Neural cell (in vitro differentiated cells): Measurements from ENCODE around the gene QPRT. TPM values are rescaled to one million over a fixed set of nuclear protein-coding genes. Genes with fewer than 3 reads are reported as not detected.
A peak's percentile ranks its signal among the peaks of the same experiment; 100 is the strongest.

Source experiments
- H2AFZ ChIP-seq: fragments of 200-600, 300-800 bp; sonication (generic), shearing (Covaris generic); 2 replicates; pipeline ENCODE4 v1.6.0; 2014; ENCODE audit warnings: low read depth, mild to moderate bottlenecking, antibody characterized with exemption, low read length, moderate library complexity
- H3F3A ChIP-seq: fragments of 200-600 bp; shearing (Covaris generic); 2 replicates; pipeline ENCODE4 v1.6.1; 2016; ENCODE audit warnings: mild to moderate bottlenecking, moderate library complexity, mixed read lengths, antibody characterized with exemption, low read length; ENCODE audit not compliant: insufficient read depth, poor library complexity, severe bottlenecking
- H3K27ac ChIP-seq: fragments of 200-600, 300-800 bp; sonication (generic), shearing (Covaris generic); 2 replicates; pipeline ENCODE4 v1.5.1; 2014; ENCODE audit warnings: mild to moderate bottlenecking, low read length, moderate library complexity
- H3K27me3 ChIP-seq: fragments of 300-800, 200-600 bp; sonication (generic), shearing (Covaris generic); 2 replicates; pipeline ENCODE4 v1.6.0; 2014; ENCODE audit warnings: mild to moderate bottlenecking, low read depth, low read length, moderate library complexity; ENCODE audit not compliant: insufficient read depth
- H3K36me3 ChIP-seq: fragments of 300-800, 200-600 bp; sonication (generic), shearing (Covaris generic); 2 replicates; pipeline ENCODE4 v1.5.1; 2014; ENCODE audit warnings: mild to moderate bottlenecking, antibody characterized with exemption, low read length, moderate library complexity; ENCODE audit not compliant: insufficient read depth
- H3K4me2 ChIP-seq: fragments of 300-800, 200-600 bp; sonication (generic), shearing (Covaris generic); 2 replicates; pipeline ENCODE4 v1.6.0; 2014; ENCODE audit warnings: mild to moderate bottlenecking, low read length
- H3K4me3 ChIP-seq: fragments of 300-800, 200-600 bp; sonication (generic), shearing (Covaris generic); 2 replicates; pipeline ENCODE4 v1.5.1; 2014; ENCODE audit warnings: mild to moderate bottlenecking, low read length, moderate library complexity
- H3K79me2 ChIP-seq: fragments of 200-600 bp; shearing (Covaris generic); replicated peaks from 2 replicates; pipeline ENCODE4 v1.6.0; 2014; ENCODE audit warnings: mild to moderate bottlenecking, low read length, moderate library complexity; ENCODE audit not compliant: insufficient read depth
- H3K9ac ChIP-seq: fragments of 300-800, 200-600 bp; sonication (generic), shearing (Covaris generic); 2 replicates; pipeline ENCODE4 v1.6.1; 2016; ENCODE audit warnings: mild to moderate bottlenecking, low read length, mixed read lengths
- H3K9me2 ChIP-seq: fragments of 200-600 bp; shearing (Covaris generic); 2 replicates; pipeline ENCODE4 v1.6.1; 2016; ENCODE audit warnings: mild to moderate bottlenecking, low read length, mixed read lengths; ENCODE audit not compliant: insufficient read depth
- H3K9me3 ChIP-seq: fragments of 200-600, 300-800 bp; sonication (generic), shearing (Covaris generic); 2 replicates; pipeline ENCODE4 v1.6.1; 2016; ENCODE audit warnings: mild to moderate bottlenecking, mixed run types, low read length, moderate library complexity, mixed read lengths
- H4K20me1 ChIP-seq: fragments of 200-600 bp; shearing (Covaris generic); 2 replicates; pipeline ENCODE4 v1.6.1; 2016; ENCODE audit warnings: mild to moderate bottlenecking, mixed run types; ENCODE audit not compliant: insufficient read depth
- CTCF ChIP-seq: fragments of 450-650 bp; IDR thresholded peaks from 2 replicates; pipeline ENCODE4 v1.5.1; 2014; ENCODE audit warnings: antibody characterized with exemption, mild to moderate bottlenecking, moderate library complexity; ENCODE audit not compliant: poor library complexity, severe bottlenecking
- EP300 ChIP-seq: fragments of 450-650 bp; conservative IDR thresholded peaks from 2 replicates; pipeline ENCODE4 v1.6.1; 2014; ENCODE audit warnings: antibody characterized with exemption, mild to moderate bottlenecking, moderate library complexity; ENCODE audit not compliant: poor library complexity, severe bottlenecking
- EZH2 ChIP-seq: fragments of 200-600, 300-800 bp; shearing (Covaris generic), sonication (generic); IDR thresholded peaks from 2 replicates; pipeline ENCODE4 v1.6.1; 2014; ENCODE audit warnings: antibody characterized with exemption, low read length, borderline replicate concordance, mild to moderate bottlenecking; ENCODE audit not compliant: insufficient read depth, poor library complexity, severe bottlenecking
- MXI1 ChIP-seq: fragments of 450-650 bp; conservative IDR thresholded peaks from 2 replicates; pipeline ENCODE4 v1.6.1; 2014; ENCODE audit warnings: antibody characterized with exemption, mild to moderate bottlenecking; ENCODE audit not compliant: poor library complexity, severe bottlenecking
- POLR2AphosphoS5 ChIP-seq: IDR thresholded peaks from 2 replicates; pipeline ENCODE4 v1.6.1; 2012
- RAD21 ChIP-seq: fragments of 450-650 bp; conservative IDR thresholded peaks from 2 replicates; pipeline ENCODE4 v1.6.1; 2014; ENCODE audit warnings: antibody characterized with exemption, mild to moderate bottlenecking, moderate library complexity
- REST ChIP-seq: IDR thresholded peaks from 2 replicates; pipeline ENCODE4 v1.6.1; 2012; ENCODE audit warnings: borderline replicate concordance
- SMC3 ChIP-seq: fragments of 450-650 bp; conservative IDR thresholded peaks from 2 replicates; pipeline ENCODE4 v1.6.1; 2014; ENCODE audit warnings: antibody characterized with exemption, mild to moderate bottlenecking, moderate library complexity; ENCODE audit not compliant: poor library complexity
- TAF1 ChIP-seq: IDR thresholded peaks from 2 replicates; pipeline ENCODE4 v1.6.1; 2012; ENCODE audit warnings: low read depth
- polyA plus RNA-seq: library from polyadenylated mRNA; depleted of rRNA; stranded (reverse); fragments of >200 nt; gene quantifications from 2 replicates; pipeline ENCODE4 v1.2.3, GENCODE V29; 2014

The QPRT gene
- polyA plus RNA-seq, 1 donor from 2014 or later: 2.7 TPM

- no peak overlapping the region for H3K4me2 ChIP-seq
- H3K9ac ChIP-seq: no peak overlapping the region
- no peaks in the 10 kb centered on the region for H3K36me3 ChIP-seq
- H3K79me2 ChIP-seq: no peaks in the 10 kb centered on the region
- no peaks in the 10 kb centered on the region for H3F3A ChIP-seq
- no peaks in the 10 kb centered on the region for H3K9me2 ChIP-seq
- no peaks in the 10 kb centered on the region for H3K27me3 ChIP-seq
- TF ChIP-seq CTCF (no peak), POLR2AphosphoS5 (no peak), SMC3 (no peak), REST (no peak), RAD21 (no peak), EZH2 (no peak), TAF1 (no peak), EP300 (no peak), MXI1 (no peak)
- no peak overlapping the region for H2AFZ ChIP-seq
- no peak overlapping the region for H3K27ac ChIP-seq
- H4K20me1 ChIP-seq: no peaks in the 10 kb centered on the region
- no peaks in the 10 kb centered on the region for H3K9me3 ChIP-seq
- H3K4me3 ChIP-seq: no peak overlapping the region
These were observed 48.5 kb downstream of the QPRT start for GRCh38 chr16:29727452-29727851.

- Histone ChIP-seq H3K4me2 (no peak overlapping the region), H3K9ac (no peak overlapping the region), H3K9me3 (no peaks in the 10 kb centered on the region), H2AFZ (no peak overlapping the region), H3F3A (no peaks in the 10 kb centered on the region), H4K20me1 (no peaks in the 10 kb centered on the region), H3K9me2 (no peaks in the 10 kb centered on the region), H3K27ac (no peak overlapping the region), H3K27me3 (no peaks in the 10 kb centered on the region), H3K4me3 (no peak overlapping the region), H3K36me3 (no peaks in the 10 kb centered on the region), H3K79me2 (no peaks in the 10 kb centered on the region)
- TF ChIP-seq SMC3: peak; percentile 60
- TF ChIP-seq POLR2AphosphoS5: no peak
- no peak for TF ChIP-seq EP300
- TF ChIP-seq TAF1: no peak
- no peak for TF ChIP-seq EZH2
- TF ChIP-seq REST: no peak
- TF ChIP-seq RAD21: peak; percentile 59
- TF ChIP-seq CTCF: peak; percentile 63
- TF ChIP-seq MXI1: no peak
These were observed 50.1 kb downstream of the QPRT start for GRCh38 chr16:29729116-29729521.
